Sigmoid colon (tissue), 3 donors: ENCODE data around the gene TMA16.

Experiments
- CTCF ChIP-seq, 4 experiments: fragments of 450-650 bp in 3 of 4; fragments of 200-600 bp in 1 of 4; IDR thresholded peaks; one replicate each; pipeline ENCODE4 v1.5.1; 2016 to 2019; ENCODE audit warnings: antibody characterized with exemption in 4 of 4, mild to moderate bottlenecking in 3 of 4, moderate library complexity in 2 of 4
- POLR2A ChIP-seq, 2 donors: fragments of 450-650 bp; IDR thresholded peaks; one replicate each; pipeline ENCODE4 v1.6.1; 2016; ENCODE audit warnings: antibody characterized with exemption in 2 of 2, mild to moderate bottlenecking in 2 of 2, moderate library complexity in 2 of 2

GRCh38 chr4:163556650-163557391, 62.3 kb downstream of the TMA16 start:
- TF ChIP-seq CTCF (IDR thresholded peaks at IDR 0.05) (no peak), POLR2A (IDR thresholded peaks at IDR 0.05) (no peak)
